LoVo (cell line): ENCODE results near the gene CATSPER4.

Source experiments
- DNase-seq: peaks from one replicate; pipeline ENCODE4 v3.0.0-alpha.2; 2016; ENCODE audit warnings: low spot score

Gene CATSPER4

DNA sequence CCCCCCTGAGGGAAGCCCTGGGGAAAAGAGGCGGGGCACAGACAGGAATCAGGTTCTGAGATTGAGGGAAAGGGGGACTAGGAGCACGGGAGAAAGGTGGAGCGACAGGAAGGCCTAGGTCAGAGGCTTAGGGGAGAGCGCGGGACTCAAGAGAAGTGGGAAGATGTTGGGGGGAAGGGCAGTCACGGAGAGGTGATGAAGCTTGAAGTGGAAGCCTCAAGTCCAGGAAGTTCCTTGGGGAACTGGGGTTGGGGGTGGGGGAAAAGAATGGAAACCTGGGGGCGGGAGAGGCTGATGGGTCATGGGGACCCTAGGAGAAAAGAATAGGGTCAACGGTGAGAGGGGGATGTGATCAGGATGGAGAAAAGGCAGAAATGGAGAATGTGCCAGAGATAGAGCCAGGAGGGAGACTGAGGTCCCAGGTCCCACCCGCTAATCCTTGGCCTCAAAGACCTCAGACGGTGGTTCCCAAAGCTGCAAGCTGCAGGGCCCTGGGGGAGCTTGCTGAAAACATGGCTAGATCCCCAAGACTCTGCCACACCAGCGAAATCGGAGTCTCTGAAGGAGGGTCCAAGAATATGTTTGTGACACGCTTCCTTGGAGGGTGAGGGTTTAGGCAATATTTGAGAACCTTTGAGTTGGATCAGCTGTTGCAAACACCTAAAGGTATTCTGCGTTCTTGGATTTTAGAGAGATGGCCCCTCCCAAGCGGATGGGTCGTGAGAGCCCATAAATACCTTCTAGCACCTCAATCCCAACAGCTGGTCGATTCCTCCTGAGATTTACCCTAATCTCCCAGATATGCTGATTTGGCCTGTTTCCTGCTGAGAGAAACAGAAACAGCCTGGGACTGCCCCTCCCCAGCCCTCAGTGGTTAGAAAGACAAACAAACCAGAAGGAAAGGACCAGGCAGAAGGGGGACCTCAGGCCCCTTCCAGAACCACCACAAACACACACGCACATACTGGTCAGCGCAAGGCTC lies 25.2 kb upstream of the CATSPER4 start:
- no peak for DNase-seq

DNA sequence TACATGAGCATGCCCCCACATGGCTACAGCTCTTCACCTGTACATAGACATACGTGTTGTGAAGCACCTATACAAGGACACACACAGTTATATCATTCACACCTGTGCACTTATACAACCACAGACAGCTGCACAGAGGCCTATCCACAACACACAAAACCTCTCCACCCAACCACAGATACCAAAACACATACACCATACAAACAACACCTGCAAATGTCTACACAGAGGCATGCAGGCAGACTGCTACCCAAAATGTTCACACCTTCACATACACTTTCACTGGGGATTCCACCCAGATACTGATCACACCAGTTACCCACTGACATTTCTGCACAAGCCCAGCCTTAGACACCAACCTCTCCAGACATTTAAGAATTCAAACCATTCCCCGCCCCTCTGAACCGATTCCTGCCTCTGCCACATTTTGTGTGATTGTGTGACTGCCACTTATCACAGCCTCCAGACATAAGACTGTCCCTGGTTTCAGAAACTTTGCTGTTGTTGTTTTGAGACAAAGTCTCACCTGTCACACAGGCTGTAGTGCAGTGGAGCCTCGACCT lies 23.6 kb upstream of the CATSPER4 start:
- DNase-seq: no peak

DNA sequence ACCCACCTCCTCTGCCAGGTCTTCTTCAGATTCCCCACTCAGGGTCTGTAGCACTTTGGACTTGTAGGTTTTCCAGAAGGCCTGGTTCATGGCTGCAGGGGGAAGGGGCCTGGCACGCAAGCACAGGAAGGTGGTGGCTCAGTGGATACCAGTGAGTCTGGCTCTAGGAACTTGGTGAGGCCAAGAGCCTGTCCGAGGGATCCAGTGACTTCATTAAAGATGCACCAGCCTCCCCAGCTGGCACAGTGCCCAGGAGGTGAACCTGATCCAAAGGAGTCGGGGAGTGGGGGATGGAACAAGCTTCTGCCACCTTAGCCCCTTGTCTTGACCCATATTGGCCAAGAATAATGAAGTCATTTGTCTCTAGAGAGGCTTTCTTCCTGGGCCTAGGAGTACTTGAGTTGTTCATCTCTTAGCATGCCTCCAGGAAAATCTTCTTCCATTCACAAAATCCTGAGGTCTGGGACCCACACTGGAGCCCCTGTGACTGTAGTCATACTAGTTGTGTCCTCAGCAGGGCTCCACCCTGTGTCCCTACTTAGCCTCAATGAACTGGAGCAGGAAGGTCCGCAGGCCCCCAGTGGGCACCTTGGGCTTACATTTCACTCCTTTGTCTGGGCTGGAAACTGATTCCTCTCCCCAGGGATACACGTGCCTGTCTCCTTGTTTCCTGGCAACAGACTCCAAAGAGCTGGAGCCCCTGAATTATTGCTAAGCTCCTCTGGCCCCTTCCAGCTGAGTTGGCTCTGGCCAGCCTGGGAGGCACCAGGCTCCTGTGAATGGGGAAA lies 21.8 kb upstream of the CATSPER4 start, which contains the start of gene C1orf232:
TSS of gene C1orf232 (minus strand) at position 554 of the 788 bp plus-strand sequence. CDS start at position 90, 464 bp downstream.
- no peak for DNase-seq

DNA sequence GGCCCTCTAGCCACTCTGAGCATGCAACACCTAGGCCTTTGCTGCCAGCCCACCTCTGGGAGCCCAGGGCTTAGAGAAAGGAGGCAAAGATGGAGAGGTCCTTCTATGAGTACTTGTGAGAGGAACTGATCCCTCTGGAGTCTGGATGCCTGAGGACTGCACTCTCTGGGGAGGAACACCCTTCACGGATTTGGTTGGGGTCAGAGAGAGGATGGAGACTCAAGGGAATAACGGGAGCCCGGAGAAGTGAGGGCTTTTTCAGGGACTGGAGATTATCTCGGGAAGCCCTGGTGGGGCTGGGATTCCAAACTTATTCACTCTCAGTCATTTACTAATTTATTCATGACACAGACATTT lies 21.2 kb upstream of the CATSPER4 start:
- DNase-seq: no peak

DNA sequence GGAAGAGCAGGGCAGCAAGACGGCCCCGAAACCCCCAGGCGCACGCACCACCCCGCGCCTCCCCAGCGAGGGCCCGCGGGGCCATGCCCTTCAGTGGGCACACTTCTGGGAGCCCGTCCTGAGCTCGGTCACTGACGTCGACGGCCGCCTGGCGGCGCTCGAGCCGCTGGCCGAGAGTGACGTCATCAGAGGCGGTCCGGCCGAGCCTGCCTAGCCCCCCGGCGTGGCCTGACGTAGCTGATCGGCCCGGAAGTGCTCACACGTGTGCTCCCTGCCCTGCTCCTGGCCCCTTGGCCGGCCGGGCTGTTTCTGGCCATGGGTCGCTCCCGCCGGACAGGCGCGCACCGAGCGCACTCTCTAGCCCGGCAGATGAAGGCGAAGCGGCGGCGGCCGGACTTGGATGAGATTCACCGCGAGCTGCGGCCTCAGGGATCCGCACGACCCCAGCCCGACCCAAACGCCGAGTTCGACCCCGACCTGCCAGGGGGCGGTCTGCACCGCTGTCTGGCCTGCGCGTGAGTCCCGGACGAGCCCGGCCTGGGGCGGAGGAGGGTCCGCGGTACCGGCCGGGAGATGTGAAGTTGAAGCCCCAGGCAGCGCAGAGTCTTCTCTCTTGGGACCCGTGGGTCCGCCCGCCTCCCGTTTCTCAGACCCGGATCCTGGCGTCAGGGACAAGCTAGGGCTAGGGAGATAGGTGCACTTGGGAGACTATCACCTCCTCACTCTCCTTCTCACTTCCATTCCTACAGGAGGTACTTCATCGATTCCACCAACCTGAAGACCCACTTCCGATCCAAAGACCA lies 20.5 kb upstream of the CATSPER4 start, which contains the start of gene ZNF593:
TSS of gene ZNF593 (plus strand) at position 240 of the 803 bp plus-strand sequence. CDS start at position 316, 76 bp downstream.
- peak; percentile 94 for DNase-seq

DNA sequence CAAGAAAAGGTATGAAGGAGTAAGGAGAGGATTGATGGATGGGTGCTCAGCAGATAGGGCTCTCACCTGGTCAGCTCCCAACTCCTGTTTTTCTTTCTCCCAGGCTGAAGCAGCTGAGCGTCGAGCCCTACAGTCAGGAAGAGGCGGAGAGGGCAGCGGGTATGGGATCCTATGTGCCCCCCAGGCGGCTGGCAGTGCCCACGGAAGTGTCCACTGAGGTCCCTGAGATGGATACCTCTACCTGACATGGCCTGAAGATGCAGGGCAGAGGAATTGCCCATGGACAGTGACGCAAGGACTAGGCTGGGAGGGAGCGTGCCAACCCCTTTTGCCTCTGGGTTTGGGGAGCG lies 20.0 kb upstream of the CATSPER4 start:
- DNase-seq: no peak

DNA sequence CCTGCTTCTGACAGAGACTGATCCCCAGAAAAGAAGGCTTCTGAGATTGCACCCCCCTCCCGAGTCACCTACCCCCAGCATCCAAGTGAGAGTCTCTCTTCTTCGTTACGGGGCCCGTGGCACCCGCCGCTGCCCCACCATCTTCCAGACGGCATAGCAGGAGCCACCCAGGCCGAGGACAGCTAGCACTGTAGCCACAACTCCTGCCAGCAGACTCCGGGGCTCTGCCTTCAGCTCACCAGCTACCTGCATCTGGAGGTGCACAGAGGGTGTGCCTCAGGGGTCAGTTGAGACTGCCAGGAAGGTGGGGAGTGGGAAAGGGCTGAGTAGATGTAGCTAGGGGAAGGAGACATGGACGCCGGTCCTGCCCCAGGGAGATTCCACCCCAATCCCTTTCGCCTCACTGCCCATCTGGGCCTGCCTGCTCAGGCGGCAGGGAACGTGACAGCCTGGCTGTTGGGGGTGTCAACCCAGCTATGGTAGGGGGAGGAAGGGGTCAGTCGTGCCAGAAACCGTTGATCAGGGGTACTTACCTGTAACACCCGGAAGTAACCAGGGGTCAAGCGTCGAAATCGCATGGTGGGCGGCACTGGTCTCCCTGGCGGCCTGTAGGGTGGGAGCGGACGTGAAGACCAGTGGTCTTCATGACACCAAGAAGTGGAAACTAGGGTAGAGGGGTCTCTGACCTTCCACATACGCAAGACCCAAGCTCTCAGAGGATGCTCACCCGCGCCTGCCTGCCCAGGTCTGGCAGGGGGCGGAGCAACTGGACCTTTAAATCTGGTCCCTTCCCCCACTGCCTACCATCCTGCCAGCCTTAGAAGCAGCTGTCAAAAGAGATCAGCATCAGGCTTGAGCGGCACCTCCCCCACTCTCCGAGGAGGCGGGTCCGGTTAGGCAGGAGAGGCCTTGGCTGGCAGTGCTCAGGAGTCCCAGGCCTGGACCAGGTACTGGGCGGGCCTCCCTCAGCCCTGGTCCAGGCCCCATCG lies 19.0 kb upstream of the CATSPER4 start, which contains the start of gene ZNF593OS:
TSS of gene ZNF593OS (minus strand) at position 749 of the 989 bp plus-strand sequence. CDS start at position 578, 171 bp downstream.
- DNase-seq: no peak

DNA sequence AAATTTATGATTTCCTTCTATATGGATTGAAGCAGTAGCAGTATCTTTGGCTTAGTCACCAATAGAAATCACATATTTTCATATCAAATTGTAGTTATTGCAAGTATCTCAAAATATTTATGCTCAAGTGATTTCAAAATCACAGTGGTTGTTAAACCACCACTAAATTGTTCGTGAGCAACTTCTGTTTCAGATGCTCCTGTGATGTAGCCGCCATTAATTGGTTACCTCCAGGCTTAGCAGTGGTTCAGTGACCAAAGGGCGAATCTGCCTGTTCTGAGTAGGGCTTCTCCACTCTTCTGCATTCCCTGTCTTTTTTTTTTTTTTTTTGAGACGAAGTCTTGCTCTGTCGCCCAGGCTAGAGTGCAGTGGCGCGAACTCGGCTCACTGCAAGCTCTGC lies 15.1 kb upstream of the CATSPER4 start:
- no peak for DNase-seq

DNA sequence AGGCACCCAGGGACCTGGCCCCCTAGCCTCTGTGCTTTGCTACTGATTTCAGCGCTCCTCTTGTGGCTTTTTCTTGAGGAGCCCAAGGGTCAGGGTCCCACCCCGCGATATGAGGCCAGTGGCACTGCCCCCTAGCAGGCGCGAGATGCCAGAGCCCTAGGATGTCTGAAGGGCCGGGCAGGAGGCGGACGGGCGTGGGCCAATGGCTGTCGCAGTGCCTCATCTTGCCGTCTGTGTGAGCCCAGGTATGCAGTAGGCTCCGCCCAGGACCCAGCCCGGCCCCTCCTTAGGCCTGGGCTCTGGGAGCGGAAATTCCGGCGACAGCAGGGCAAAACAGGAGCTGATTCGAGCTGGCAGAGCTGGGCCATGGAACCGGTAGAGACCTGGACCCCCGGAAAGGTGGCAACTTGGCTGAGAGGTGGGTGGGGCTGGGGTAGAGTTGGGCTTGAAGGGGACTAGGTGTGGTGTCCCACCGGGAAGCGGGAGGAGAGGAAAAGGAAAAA lies 13.2 kb upstream of the CATSPER4 start, which contains the start of gene CNKSR1:
TSS of gene CNKSR1 (plus strand) at position 310 of the 503 bp plus-strand sequence. CDS start at position 367, 57 bp downstream.
- DNase-seq: peak; percentile 92

DNA sequence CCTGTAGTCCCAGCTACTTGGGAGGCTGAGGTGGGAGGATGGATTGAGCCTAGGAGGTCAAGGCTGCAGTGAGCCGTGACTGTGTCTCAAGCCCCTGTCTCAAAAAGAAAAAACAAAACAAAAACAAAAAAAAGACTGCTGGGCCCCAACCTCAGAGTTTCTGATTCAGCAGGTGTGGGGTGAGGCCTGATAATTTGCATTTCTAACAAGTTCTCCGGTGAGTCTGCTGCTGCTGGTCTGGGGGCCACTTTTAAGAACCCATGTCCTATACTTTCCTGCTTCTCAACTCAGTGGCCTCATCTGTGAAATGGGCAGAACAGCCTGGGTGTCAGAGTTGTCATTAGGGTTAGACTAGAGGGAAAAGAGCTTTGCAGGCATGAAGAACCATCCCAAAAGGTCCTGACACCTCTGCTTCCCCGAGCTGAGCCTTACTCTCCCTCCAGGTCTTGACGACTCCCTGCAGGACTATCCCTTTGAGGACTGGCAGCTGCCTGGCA lies 10.3 kb upstream of the CATSPER4 start:
- no peak for DNase-seq

DNA sequence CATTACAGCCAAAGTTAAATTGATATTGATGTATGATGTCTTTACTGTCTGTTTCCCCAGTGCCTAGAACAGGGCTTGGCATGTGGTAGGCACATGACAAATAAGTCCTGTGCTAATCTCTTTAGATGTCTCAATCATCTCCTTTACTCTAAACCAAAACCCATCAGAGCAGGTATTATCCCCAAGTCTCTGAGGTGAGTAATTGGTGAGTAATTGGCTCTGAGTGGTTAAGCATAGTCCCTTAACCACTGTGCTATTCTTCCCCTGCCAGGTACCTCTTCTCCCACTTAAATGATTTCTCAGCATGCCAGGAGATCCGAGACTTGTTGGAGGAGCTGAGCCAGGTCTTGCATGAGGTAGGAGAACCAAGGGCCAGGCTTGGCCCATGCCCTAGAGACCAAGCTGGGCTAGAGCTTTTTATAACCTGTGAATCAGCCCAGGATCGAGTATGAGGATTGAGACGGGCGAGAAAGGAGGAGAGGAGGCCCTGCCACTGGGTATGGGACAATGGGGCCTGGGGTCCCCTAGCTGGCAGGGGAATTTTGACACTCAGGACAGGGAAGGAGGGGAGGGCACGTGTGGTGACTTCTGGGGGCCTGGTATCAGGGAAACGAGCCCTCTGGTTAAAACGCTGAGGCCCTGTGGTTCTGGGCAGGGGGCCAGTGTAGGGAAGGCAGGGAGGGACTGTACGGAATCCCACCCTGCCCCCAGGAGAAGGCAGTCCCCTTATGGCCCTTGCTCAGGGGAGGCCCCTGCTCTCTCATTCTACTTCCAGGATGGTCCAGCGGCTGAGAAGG lies 8.6 kb upstream of the CATSPER4 start:
- DNase-seq: no peak

DNA sequence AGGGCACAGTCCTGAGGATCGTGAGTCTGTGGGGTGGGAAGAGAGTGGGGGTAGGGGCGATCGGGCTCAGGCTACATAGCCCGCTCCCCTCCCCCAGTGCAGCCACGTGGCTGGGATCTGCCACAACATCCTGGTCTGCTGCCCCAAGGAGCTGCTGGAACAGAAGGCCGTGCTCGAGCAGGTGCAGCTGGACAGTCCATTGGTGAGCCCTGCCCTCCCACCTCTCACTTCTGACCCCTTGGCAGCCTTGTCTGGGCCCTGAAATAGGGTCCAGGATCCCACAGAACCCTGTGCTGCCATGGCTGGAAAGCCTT lies 8.1 kb upstream of the CATSPER4 start:
- DNase-seq: no peak

DNA sequence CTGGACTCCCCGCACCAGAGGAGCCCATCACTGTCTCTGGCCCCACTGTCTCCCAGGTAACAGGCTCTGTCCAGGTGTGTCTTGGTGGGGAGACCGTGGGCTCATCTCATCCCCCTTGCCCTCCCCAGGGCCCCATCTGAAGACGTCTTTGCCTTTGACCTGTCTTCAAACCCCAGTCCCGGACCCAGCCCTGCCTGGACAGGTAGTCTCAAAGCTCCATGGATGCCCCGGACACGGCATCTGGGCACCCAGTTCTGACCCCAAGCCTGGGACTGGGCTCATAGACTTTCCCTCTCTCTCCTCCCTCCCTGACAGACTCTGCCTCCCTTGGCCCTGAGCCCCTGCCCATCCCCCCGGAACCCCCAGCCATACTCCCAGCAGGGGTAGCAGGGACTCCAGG lies 6.3 kb upstream of the CATSPER4 start:
- no peak for DNase-seq

DNA sequence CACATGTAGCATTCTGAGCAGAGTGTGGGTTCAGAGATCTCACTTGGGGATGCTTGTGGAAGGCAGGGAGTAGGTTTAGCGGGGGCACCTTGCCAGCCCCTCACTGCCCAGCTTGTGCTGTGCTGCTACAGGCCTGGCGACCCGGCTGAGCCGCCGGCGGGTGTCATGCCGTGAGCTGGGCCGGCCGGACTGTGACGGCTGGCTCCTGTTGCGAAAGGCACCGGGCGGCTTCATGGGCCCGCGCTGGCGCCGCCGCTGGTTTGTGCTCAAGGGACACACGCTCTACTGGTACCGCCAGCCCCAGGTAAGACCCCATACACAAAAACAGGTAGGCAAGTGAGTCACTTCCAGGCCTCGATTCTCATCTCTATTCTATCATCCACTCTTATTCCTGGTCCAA lies 5.5 kb upstream of the CATSPER4 start:
- no peak for DNase-seq

DNA sequence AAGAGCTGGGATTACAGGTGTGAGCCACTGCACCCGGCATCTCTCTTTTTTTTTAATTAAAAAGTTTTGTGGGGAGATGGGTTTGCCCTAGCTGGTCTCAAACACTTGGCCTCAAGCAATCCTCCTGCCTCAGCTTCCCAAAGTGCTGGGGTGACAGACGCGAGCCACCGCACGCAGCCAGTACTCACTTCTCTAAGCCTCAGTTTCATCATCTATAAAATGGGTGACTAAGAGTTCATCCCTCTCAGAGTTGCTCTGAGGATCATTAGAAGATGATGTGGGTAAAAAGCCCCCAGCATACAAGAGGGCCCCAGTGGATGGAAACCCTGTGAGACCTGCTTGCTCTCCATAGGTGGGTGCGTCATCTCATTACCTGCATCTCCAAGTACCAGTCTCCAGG lies 2.5 kb upstream of the CATSPER4 start:
- no peak for DNase-seq

DNA sequence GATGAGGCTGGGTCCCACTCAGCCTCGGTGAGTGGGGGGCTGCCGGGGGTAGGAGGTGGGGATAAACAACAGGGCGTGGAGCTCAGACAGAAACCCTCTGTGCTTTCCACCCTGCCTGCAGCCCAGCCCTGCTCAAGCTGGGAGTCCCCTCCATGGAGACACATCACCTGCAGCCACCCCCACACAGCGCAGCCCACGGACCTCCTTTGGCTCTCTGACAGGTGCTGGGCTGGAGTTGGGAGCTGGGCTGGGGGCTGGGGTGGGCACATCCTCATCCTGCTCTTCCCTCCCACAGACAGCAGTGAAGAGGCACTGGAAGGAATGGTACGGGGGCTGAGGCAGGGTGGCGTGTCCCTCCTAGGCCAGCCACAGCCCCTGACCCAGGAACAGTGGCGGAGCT lies 1.9 kb upstream of the CATSPER4 start:
- no peak for DNase-seq

DNA sequence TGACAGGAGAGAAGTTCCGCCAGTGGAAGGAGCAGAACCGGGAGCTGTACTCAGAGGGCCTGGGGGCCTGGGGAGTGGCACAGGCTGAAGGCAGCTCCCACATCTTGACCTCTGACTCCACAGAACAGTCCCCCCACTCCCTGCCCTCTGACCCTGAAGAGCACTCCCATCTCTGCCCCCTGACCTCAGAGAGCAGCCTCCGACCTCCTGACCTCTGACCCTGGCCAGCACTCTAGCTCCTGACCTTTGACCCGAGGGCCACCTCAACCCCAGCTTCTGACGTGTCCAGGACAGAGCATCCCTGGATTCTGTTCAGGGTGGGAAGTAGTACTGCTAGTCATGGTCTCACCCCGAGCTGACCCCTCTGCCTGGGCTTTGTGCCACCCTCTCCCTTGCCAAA lies 1.1 kb upstream of the CATSPER4 start:
- DNase-seq: no peak

DNA sequence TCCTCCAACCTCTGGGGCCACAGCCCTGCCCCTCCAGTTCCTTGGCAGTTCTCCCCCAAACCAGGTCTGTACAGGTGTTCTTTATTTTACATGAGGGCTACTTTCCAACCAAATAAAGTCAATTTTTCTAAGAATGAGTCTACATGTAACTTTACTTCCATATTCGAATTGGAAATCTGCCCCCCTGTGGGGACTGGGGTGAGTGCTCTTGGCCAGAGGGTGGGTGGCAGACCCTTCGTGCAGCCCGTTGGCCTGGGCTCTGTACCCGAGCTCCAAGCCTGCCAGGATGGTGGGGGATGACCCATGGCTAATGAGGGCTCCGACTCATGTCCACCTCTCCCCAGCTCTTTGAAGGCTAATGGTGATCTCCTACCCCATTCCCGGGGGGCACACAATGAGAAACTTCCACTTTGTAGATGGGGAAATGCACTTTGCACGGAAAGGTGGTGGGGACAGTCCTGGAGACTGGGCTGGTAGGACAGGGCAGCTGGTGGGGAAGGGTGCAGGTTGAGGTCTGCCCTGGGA lies 589 bp upstream of the CATSPER4 start:
- no peak for DNase-seq

DNA sequence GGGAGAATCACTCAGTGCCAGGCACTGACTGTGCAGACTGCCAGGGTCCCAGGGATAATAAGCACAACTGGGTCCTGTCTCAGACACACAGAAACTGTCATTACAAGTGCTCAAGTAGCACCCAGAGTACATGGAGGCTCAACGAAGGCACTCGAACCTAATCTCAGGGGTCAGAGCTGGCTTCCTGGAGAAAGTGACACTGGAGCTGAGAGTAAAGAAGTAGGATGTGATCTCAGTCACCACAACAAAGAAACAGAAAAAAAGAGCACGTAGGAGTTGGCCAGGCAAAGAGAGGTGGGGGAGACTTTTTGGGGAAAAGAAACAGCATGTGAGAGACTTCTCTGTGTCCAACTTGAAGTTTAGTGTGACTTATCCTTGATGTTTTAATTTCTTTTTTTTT lies 1.3 kb downstream of the CATSPER4 start:
- DNase-seq: no peak
